DMS153 treated with DMSO at 0.1 percent for 48 hours (cell line): Measurements from ENCODE around the gene BAIAP2L1.

Source experiments
- DNase-seq: peaks from one replicate; lab custom pipeline; 2025; ENCODE audit not compliant: unreplicated experiment; lab: John Stamatoyannopoulos, UW

BAIAP2L1 gene

GRCh38 chr7:98296833-98297232 lies 104.1 kb downstream of the BAIAP2L1 start:
- DNase-seq: no peak

DNA sequence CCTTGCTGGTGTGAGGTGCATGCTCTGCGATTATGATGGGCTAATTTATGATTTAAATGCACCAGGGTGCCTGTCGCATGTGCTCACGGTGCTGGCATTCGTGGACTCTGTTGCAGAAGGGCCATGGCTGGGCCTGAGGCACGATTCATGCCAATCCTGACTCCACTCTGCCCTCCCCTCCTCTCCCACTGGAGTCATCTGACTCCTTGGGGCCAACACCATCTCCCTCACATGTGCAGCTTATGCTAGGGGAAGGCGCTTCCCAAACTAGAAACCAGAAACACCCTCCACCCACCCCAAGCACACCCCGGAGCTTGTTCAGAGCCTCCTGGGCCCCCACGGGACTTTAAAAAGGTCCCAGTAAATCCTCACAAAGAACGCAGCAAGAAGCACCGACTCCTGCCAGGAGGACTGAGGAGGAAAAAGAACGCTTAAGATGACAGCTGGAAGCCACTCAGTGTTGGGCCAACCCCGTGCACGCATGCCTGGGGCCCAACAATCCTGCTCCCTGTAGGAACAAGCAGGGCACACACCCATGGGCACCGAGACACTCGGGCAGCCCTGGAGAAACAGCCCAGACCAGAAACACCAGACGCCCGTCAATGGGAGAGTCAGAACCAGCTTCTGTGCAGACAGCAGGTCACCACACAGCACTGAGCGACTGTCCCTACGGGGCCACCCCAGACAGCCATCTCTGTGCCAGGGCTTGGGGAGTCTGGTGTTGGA lies 105.3 kb downstream of the BAIAP2L1 start:
- DNase-seq: no peak

GRCh38 chr7:98294798-98295382 lies 106.0 kb downstream of the BAIAP2L1 start:
- DNase-seq: peak; percentile 39

DNA sequence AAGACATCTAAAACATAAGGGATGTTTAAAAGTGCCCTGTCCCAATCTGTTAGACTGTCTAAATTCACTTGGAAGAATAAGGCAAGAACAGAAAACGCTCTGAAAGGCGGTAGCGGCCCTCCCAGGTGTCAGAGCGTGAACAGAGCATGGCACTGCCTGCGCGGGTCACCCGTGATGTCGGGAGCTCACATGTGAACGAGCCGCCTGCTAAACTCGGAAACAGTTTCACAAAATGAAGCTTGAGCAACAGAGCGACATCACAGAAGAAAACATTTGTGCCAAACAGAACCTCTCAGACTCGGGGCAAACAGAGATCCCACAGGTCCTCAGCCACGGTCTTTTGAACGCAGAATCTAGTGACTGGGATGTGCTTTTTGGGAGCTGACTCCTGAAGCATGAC lies 106.6 kb downstream of the BAIAP2L1 start:
- no peak for DNase-seq

DNA sequence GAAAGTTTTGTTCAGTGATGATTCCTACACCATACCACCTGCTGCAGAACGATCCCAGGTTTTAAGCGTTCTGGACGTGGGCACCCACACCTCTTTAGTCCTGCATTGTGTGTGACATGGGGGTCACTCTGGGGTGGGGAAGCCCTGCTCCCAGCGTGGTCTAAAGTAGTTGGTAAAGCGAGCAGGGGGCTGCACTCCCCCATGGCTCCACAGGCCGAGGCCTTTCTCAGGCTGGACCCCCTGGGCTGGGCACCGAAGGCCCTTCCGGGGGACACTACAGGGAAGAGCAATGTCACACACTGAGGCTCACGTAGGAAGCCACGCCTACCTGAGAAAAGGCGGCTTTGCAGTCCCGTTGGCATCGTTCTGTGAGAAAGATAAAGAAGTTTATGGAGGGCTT lies 107.1 kb downstream of the BAIAP2L1 start:
- DNase-seq: no peak

GRCh38 chr7:98293265-98293664 lies 107.6 kb downstream of the BAIAP2L1 start:
- DNase-seq: no peak

GRCh38 chr7:98291717-98292116 lies 109.2 kb downstream of the BAIAP2L1 start:
- no peak for DNase-seq

- no peak for DNase-seq
Measured at GRCh38 chr7:98289333-98289875, 111.5 kb downstream of the BAIAP2L1 start.

- no peak for DNase-seq
Measured at GRCh38 chr7:98288064-98288823, 112.6 kb downstream of the BAIAP2L1 start.

DNA sequence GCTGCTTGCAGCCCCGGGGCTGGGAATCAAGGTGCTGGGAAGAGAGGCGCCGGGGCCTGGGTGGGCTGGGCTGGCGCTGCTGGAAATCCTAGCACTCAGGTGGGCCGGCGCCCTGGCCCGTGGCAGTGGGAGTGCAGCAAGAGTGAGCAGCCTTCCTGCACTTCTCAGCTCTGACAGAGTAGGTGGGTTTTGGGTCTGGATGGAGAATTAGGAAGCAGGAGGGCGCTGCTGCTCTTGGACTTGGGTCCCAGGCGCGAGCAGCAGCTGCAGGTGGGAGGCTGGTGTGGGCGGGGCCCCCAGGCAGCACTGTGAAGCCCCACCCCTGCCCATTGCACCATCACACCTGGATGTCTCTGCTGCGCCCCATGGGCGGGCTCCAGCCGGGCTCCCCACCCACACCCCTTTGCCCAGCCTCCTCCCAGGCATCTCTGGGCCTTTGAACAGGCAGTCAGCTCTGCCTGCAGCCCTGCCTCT lies 113.4 kb downstream of the BAIAP2L1 start:
- DNase-seq: no peak

DNA sequence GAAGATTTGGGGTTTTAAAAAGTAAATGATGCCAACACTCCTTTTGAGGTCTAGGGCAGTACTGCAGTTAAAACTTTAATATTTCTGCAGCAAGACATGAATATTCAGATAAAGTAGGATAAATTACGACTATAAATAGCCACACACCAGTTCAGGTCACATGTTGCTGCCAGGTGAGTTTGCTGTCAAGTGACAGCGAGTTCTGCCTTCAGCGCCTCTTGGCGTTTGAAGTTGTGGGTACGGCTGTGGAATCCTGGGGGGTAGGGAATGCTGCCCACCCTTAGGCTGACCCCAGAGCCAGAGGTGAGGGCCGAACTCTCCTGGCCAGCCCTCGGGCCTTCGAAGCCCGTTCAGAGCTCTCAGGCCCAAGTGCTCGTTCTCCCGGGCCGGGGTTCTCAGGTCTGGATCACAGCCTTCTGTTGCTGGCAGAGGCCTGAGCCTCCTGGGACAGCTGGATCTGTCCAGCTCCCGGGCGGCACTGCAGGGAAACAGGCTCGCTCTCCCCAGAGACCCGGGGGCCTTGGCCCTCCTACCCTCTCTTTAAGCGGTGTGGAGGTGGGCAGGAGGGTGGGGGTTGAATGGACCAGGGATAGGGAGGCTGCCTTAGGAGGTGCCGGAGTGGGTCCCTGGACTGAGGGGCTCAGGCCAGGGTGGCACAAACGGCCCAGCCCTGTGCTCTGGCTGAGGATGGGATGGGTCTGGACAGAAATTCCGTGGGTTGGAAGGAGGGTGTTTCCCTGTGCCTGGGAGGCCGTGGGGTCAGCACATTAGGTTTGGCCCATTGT lies 114.0 kb downstream of the BAIAP2L1 start:
- no peak for DNase-seq

DNA sequence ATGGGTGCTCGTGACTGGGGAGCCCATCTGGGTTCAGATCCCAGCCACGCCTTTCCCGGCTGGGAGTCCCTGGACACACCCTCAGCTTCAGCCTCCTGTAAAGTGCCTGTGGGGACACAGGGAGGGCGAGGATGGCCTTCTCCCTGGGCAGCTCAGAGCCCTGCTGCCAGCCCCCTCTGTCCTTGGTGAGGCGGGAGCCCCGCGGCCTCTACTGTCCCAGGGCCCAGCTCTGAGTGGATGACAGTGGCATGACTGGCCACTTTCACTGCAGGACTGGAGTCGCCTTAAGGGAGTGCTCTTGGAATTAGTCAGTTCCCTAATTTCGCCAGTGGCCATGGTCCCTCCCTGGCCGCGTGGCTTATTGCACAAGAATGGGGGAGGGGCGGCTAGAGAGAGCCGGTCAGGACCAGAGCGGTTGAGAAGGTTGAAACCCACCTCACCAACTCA lies 114.8 kb downstream of the BAIAP2L1 start:
- DNase-seq: no peak

- DNase-seq: no peak
Measured at GRCh38 chr7:98285157-98286092, 115.5 kb downstream of the BAIAP2L1 start.

DNA sequence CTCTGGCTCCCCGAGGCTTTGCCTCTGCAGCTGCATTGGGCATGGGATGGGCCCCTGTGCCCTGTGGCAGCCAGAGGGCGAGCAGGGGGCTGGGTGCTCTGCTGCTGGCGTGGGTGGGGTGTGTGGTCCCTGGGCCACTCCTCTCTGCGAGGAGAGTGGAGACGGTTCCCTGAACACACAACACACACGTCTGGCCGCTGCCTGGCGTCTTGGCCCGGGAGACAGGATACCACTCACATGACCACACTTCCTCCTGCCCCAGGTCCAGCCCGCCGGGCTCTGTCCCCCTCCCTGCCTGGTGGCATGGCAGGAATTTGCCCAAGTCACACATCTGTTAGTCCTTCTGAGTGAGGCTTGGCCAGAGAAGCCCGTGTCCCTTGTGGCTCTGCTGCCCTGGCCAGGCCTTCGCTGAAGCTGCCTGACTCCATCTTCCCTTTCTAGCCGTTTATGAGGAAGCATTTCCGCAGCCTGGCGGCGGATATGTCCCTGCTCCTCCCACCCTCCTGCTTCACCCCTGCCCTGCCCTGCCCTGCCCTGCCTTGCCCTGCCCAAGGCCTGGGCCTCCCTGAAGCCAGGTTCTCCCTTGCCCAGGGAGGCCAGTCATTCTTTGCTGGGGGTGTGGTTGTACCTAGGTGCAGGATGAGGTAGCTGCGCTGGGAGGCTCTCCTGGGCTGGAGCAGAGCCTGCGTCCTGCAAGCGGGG lies 116.4 kb downstream of the BAIAP2L1 start:
- DNase-seq: no peak

GRCh38 chr7:98283887-98284222 lies 117.0 kb downstream of the BAIAP2L1 start:
- no peak for DNase-seq

DNA sequence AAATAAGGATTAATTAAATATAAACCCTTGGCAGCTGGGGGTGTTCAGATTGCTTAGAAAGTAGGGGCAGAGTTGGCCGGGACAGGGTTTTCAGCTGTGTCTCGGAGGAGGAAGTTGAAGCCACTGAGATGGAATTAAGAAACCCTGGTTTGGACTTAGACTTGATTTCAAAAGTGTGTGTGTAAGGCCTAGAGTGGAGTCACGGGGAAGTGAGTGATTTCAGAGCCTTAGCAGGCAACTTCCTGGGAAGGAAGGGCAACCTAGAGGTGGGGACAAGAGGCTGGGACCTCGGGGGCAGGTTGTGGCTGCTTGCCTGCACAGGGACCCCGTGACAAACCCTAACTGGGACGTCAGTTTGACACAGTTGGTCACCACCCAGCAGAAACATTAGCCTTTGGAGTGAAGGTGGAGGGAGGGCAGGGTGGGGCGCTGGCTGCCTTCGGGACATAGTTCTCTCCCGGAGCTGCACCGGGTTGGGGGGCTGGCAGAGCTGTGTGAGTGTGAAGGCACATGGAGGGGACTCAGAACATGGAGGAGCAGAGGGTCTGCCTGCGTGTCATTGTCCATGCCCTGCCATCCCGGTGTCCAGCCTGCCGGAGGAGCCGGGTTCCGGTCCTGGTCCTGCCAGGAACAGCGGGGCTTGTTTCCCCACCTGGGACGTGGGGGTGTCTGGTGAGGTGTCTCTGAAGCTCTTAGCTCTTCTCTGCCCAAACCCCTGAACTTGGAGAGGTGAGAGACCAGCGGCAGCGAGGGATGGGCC lies 117.6 kb downstream of the BAIAP2L1 start:
- no peak for DNase-seq

DNA sequence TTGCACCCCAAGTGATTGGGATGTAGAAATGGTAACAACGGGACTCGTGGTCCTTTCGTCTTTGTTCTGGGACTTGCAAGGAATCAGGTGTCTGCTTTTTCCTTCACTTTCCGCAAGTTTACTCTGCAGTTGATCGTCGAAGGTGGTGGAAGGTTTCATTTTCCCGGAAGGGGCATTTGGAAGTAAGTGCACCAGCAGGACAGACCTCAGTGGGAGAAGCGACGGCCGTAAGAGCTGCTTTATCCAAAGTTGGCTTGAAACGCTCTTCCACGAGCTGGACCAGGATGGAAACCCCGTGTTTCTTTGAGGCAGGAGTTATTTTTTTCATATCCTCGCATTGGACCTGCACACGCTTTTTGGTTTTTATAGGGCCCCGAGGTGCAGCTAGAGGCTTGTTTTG lies 118.2 kb downstream of the BAIAP2L1 start:
- DNase-seq: no peak

DNA sequence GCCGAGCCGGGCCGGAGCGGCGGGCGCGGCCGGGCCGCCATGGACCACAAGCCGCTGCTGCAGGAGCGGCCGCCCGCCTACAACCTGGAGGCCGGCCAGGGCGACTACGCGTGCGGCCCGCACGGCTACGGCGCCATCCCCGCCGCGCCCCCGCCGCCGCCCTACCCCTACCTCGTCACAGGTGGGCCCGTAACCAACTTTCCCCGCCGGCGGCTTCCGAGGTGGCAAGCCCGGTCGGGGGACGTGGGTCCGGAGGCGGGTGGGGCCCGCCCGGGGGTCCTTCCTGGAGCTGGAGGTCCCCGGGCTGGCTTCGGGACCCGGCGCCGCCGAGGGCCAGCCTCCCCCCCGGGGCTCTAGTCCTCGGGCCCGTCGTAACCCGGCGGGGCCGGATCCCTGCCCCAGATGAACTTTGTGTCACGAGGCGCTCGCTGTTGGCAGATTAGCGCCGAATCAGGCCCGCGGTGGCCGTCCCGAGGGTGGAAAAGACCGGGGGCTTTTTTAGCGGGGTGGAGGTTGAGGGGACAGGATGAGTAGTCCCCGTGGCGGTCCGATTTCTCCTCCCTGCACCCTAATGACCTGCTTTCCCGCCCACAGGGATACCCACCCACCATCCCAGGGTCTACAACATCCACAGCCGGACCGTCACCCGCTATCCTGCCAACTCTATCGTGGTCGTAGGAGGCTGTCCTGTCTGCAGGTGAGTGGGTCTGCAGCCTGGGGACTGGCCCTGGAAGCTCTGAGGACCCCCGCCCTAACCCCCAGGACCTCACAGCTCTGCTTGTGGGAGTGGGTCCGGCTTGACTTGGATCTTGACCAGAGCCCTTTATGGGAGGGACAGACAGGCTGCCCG lies 118.9 kb downstream of the BAIAP2L1 start:
- no peak for DNase-seq
